Spleen (tissue), 7 donors: Measurements from ENCODE around the gene GPR18.

Source experiments
- POLR2A ChIP-seq, 3 donors: fragments of 450-650 bp; IDR thresholded peaks; one replicate each; pipeline ENCODE4 v1.5.1; 2017; ENCODE audit warnings: antibody characterized with exemption in 3 of 3, mild to moderate bottlenecking in 1 of 3
- POLR2AphosphoS5 ChIP-seq, 3 donors: sonication (generic); formaldehyde crosslinking; IDR thresholded peaks; one replicate each; pipeline ENCODE4 v1.5.1; 2017; ENCODE audit warnings: antibody characterized with exemption in 3 of 3
- TF ChIP-seq, protein P1 (sequence below), 11 experiments: fragments of 200-600 bp in 7 of 11; fragments of 450-650 bp in 4 of 11; sonication (generic) in 4 of 11; IDR thresholded peaks in 8 of 11; conservative IDR thresholded peaks in 3 of 11; 1 replicate in 7 of 11; 2 replicates in 4 of 11; pipeline versions ENCODE4 v1.4.0 to v1.8.0; 2016 to 2021; ENCODE audit warnings: antibody characterized with exemption in 11 of 11, inconsistent platforms in 4 of 11, mild to moderate bottlenecking in 1 of 11
- donor health status: DM: no; HTN: no; CAD: no; lungs with moderate emphysema.
- donor health status: DM: no; HTN: no; CAD: no.
- donor health status: DM: no; HTN: no; CAD: no.

DNA sequence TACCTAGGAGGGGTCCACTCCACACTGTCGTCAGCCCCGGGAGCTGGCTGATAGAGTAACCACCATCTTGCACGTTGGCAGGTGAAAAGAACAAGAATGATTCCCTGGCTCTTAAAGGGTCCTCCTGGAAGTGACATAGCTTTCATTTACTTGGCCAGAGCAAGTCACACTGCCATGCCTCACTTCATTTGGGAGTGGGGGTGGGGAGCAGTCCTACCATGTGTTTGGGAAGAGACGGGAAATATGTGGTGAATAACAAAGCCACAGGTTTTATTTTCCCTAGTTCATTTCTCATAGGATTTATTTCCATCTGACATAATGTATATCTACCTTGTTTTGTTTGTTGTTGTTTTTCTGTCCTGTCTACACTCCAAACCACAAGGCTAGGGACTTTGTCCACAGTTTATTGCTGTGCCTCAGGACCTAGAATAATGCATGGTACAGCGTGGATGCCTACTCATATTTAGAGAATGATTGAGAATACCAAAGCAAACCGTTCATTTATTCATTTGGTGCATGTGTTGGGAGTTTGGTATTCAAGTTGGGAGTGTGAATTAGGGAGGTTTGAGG, 30.8 kb downstream of the GPR18 start:
- TF ChIP-seq, protein P1, sequence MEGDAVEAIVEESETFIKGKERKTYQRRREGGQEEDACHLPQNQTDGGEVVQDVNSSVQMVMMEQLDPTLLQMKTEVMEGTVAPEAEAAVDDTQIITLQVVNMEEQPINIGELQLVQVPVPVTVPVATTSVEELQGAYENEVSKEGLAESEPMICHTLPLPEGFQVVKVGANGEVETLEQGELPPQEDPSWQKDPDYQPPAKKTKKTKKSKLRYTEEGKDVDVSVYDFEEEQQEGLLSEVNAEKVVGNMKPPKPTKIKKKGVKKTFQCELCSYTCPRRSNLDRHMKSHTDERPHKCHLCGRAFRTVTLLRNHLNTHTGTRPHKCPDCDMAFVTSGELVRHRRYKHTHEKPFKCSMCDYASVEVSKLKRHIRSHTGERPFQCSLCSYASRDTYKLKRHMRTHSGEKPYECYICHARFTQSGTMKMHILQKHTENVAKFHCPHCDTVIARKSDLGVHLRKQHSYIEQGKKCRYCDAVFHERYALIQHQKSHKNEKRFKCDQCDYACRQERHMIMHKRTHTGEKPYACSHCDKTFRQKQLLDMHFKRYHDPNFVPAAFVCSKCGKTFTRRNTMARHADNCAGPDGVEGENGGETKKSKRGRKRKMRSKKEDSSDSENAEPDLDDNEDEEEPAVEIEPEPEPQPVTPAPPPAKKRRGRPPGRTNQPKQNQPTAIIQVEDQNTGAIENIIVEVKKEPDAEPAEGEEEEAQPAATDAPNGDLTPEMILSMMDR (IDR thresholded peaks at IDR 0.05 in 8 of 11, conservative IDR thresholded peaks at IDR 0.05 in 3 of 11) = no peak
- TF ChIP-seq POLR2A (IDR thresholded peaks at IDR 0.05) = no peak
- no peak for TF ChIP-seq POLR2AphosphoS5 (IDR thresholded peaks at IDR 0.05)
